ENCODE data around the gene NAXD. TPM values are rescaled to one million over a fixed set of nuclear protein-coding genes. Genes with fewer than 3 reads are reported as not detected.
"Not testable (repeated sequence)": the region's sequence is repeated elsewhere in the genome, so short reads cannot be mapped to it uniquely, and the experiment has no call there.

Gene NAXD
- total RNA-seq, 2 donors from 2014 or later, result 20.7 to 31.9 TPM

DNA sequence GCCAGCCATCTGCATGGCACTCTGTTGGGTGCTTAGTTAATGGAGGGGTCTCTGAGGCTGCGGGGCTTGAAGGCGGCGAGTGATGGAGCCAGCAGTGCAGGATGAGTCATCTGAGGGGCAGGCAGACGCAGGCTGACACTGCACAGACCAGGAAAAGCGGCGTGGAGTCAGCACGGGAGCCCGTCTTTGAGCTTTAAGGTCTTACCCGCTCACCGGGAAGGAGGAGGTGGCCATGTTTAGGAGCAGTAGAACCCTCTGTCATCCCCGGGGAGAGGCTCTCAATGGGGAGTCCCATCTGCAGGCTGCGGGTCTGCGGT, 13.1 kb downstream of the NAXD start:
- no peak overlapping the region for H3K27ac Mint-ChIP-seq
- DNase-seq (ENCODE audit: low spot score) (no peak), ATAC-seq (no peak)
- H3K36me3 Mint-ChIP-seq, result no peaks in the 10 kb centered on the region
- no peaks in the 10 kb centered on the region for H3K9me3 Mint-ChIP-seq
- peaks cover 31 to 32% of the 10 kb centered on the region in 2 donors for H3K4me1 Mint-ChIP-seq (ENCODE audit: low read depth in 2 of 2)
- H3K27me3 Mint-ChIP-seq, result no peaks in the 10 kb centered on the region
- no peak overlapping the region for H3K4me3 Mint-ChIP-seq

DNA sequence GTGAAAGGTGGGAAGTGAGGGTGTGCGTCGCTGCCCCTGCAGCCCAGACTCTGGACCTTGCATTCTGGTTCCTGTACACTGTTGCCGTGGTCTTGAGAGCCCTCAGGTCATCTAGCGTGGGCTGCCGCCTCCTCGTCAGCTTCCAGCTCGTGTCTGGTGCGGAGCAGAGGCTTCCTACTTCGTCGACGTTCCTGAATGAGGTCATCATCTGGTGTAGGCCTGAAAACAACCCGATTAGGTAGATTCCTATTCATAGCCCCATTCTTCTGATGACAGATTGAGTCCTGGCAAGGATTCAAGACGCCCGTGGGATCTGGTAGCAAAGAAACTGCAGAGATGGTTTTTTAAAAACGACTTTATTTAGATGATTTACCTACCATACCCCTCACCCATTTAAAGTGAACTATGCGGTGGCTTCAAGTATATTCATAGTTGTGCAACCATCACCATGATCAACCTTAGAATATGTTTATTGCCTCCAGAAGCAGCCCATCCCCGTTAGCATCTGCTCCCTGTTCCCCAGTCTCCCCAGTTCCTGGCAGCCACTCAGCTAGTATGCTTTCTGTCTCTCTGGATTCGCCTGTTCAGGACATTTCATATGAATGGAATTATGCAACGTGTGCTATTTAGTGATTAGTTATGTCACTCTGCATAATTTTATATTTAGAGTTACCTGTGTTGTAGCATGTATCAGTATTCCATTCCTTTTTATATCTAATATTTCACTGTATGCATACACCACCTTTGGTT, 13.8 kb downstream of the NAXD start:
- peak overlapping the region in 1 of 2 donors; percentile 31 for H3K27ac Mint-ChIP-seq
- H3K9me3 Mint-ChIP-seq, result no peaks in the 10 kb centered on the region
- DNase-seq (ENCODE audit: low spot score) (no peak), ATAC-seq (no peak)
- peaks cover 31 to 32% of the 10 kb centered on the region in 2 donors for H3K4me1 Mint-ChIP-seq (ENCODE audit: low read depth in 2 of 2)
- no peak overlapping the region for H3K4me3 Mint-ChIP-seq
- no peaks in the 10 kb centered on the region for H3K36me3 Mint-ChIP-seq
- no peaks in the 10 kb centered on the region for H3K27me3 Mint-ChIP-seq

GRCh38 chr13:110629735-110630134, 14.4 kb downstream of the NAXD start:
- ATAC-seq (no peak), DNase-seq (ENCODE audit: low spot score) (no peak)
- H3K27me3 Mint-ChIP-seq, result no peaks in the 10 kb centered on the region
- peak overlapping the region in 1 of 2 donors; percentile 31 for H3K27ac Mint-ChIP-seq
- peaks cover 31 to 32% of the 10 kb centered on the region in 2 donors for H3K4me1 Mint-ChIP-seq (ENCODE audit: low read depth in 2 of 2)
- no peaks in the 10 kb centered on the region for H3K36me3 Mint-ChIP-seq
- no peak overlapping the region for H3K4me3 Mint-ChIP-seq
- H3K9me3 Mint-ChIP-seq, result no peaks in the 10 kb centered on the region

- ATAC-seq (no peak), DNase-seq (ENCODE audit: low spot score) (no peak)
- Mint-ChIP-seq H3K9me3 (no peaks in the 10 kb centered on the region), H3K36me3 (no peaks in the 10 kb centered on the region), H3K27me3 (no peaks in the 10 kb centered on the region), H3K27ac (no peak overlapping the region), H3K4me1 (ENCODE audit: low read depth in 2 of 2) (peaks cover 29 to 30% of the 10 kb centered on the region in 2 donors), H3K4me3 (no peak overlapping the region)
These were observed 15.3 kb downstream of the NAXD start for GRCh38 chr13:110630566-110631119.

DNA sequence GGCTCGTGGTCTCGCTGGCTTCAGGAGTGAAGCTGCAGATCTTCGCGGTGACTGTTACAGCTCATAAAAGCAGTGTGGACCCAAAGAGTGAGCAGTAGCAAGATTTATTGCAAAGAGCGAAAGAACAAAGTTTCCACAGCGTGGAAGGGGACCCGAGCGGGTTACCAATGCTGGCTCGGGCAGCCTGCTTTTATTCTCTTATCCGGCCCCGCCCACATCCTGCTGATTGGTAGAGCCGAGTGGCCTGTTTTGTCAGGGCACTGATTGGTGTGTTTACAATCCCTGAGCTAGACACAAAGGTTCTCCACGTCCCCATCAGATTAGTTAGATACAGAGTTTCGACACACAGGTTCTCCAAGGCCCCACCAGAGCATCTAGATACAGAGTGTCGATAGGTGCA, 16.9 kb downstream of the NAXD start:
- not testable (repeated sequence) for H3K27me3 Mint-ChIP-seq; H3K9me3 Mint-ChIP-seq; DNase-seq (ENCODE audit: low spot score); H3K27ac Mint-ChIP-seq; H3K36me3 Mint-ChIP-seq; ATAC-seq; H3K4me3 Mint-ChIP-seq
- peaks cover 16 to 17% of the 10 kb centered on the region in 2 donors for H3K4me1 Mint-ChIP-seq (ENCODE audit: low read depth in 2 of 2)

DNA sequence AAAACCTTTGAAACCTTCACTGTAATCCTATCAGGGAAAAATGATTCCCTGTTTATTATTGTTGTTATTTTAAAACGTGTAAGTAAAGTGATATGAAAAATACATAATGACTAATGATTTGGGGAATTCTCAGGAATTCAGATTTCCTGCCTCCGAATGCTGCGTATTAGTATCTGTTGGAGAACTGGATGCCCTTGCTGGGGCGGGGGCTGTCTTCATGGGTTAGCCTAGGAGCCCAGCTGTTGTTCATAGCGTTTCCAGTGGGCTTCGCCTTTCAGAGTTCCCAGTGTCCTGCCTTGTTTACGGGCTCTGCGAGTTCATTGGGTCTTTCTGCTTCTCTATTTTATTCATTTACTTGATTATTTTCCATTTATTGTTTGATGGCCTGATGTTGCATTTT, 18.4 kb downstream of the NAXD start:
- H3K36me3 Mint-ChIP-seq, result no peaks in the 10 kb centered on the region
- ATAC-seq (no peak), DNase-seq (ENCODE audit: low spot score) (no peak)
- peaks cover 10 to 14% of the 10 kb centered on the region in 2 donors for H3K4me1 Mint-ChIP-seq (ENCODE audit: low read depth in 2 of 2)
- no peak overlapping the region for H3K4me3 Mint-ChIP-seq
- H3K27me3 Mint-ChIP-seq, result no peaks in the 10 kb centered on the region
- H3K27ac Mint-ChIP-seq, result no peak overlapping the region
- no peaks in the 10 kb centered on the region for H3K9me3 Mint-ChIP-seq

GRCh38 chr13:110634558-110634957, 19.2 kb downstream of the NAXD start:
- no peak for ATAC-seq
- Mint-ChIP-seq H3K4me1 (ENCODE audit: low read depth in 2 of 2) (peaks cover 8 to 10% of the 10 kb centered on the region in 2 donors), H3K9me3 (no peaks in the 10 kb centered on the region), H3K27me3 (no peaks in the 10 kb centered on the region), H3K4me3 (no peak overlapping the region), H3K36me3 (no peaks in the 10 kb centered on the region), H3K27ac (no peak overlapping the region)
- DNase-seq (ENCODE audit: low spot score), result no peak

DNA sequence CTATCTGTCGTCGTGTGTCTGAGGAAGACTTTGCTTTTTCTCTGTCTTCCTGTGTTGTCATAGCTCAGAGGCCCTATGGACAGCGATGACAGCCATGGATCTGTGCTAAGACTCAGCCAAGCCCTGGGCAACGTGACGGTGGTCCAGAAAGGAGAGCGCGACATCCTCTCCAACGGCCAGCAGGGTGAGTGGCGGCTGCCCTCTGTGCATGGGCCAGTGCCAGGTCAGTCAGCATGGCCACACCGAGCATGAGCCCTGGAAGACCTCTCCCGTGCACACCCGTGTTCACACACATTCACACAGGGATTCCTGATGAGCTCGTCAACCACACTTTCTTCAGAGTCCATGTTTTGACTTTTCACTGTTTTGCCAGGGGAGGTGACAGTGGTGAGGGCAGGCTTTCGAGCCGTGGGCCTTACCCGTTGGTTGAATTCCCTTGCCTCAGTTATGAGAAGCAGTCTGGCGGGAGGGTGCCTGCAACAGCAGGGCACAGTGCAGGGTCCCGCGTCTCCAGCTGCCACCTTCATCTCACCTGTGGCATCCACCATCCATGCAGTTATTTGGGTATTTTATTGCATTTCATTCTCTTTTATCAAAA, 20.2 kb downstream of the NAXD start:
- no peak for ATAC-seq
- Mint-ChIP-seq H3K27ac (no peak overlapping the region), H3K27me3 (no peaks in the 10 kb centered on the region), H3K36me3 (no peaks in the 10 kb centered on the region), H3K4me3 (no peak overlapping the region), H3K9me3 (no peaks in the 10 kb centered on the region), H3K4me1 (ENCODE audit: low read depth in 2 of 2) (peaks cover 3 to 4% of the 10 kb centered on the region in 2 donors)
- no peak for DNase-seq (ENCODE audit: low spot score)

DNA sequence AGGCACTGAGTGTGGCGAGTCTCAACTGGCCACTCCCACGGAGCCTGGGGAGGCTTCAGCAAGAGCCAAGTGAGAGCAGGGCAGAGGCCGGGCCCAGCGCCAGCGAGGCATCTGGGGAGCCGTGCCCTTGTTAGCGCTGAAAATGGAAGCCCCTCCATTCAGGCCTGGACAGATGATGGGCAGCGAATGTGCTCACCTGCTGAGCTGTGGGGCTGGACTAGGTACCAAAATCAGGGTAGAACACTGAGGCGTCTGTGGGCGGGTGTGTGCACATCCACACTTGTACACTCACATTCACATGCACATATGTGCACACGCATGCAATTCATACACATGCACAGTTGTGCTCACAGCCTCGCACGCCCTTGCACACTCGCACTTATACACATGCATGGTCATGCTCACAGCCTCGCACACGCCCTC, 20.7 kb downstream of the NAXD start:
- no peak for ATAC-seq
- no peaks in the 10 kb centered on the region for H3K9me3 Mint-ChIP-seq
- no peak overlapping the region for H3K27ac Mint-ChIP-seq
- H3K27me3 Mint-ChIP-seq, result no peaks in the 10 kb centered on the region
- H3K4me1 Mint-ChIP-seq (ENCODE audit: low read depth in 2 of 2), result peaks cover under 1 to 3% of the 10 kb centered on the region in 2 donors
- no peaks in the 10 kb centered on the region for H3K36me3 Mint-ChIP-seq
- DNase-seq (ENCODE audit: low spot score), result no peak
- H3K4me3 Mint-ChIP-seq, result no peak overlapping the region

DNA sequence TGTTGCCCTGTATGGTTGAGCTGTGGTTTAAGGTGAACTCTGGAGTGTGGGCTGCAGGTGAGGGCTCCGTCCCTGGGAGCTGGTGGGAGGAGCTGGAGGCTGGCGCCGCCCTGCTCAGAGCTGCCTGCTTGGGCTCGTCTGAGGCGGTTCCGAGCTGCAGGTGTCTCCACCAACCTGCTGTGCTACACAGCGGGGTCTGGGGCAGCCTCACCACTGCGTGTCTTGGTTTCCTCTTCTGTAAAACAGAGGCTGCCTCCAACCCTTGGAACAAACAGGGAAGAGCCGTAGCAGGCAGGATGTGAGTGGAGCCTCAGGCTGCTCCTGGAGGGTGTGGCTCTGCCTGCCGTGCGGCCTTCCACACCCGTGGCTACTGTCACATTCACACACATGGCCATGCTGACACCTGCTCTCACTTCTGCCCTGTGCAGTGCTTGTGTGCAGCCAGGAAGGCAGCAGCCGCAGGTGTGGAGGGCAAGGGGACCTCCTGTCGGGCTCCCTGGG, 21.4 kb downstream of the NAXD start:
- H3K36me3 Mint-ChIP-seq, result no peaks in the 10 kb centered on the region
- no peaks in the 10 kb centered on the region for H3K9me3 Mint-ChIP-seq
- no peak overlapping the region for H3K4me3 Mint-ChIP-seq
- ATAC-seq, result no peak
- H3K27ac Mint-ChIP-seq, result no peak overlapping the region
- H3K4me1 Mint-ChIP-seq (ENCODE audit: low read depth in 2 of 2), result peaks cover 0 to 3% of the 10 kb centered on the region in 2 donors
- H3K27me3 Mint-ChIP-seq, result no peaks in the 10 kb centered on the region
- no peak for DNase-seq (ENCODE audit: low spot score)

GRCh38 chr13:110637275-110637674, 21.9 kb downstream of the NAXD start:
- DNase-seq (ENCODE audit: low spot score) (no peak), ATAC-seq (no peak)
- Mint-ChIP-seq H3K9me3 (no peaks in the 10 kb centered on the region), H3K36me3 (no peaks in the 10 kb centered on the region), H3K27me3 (no peaks in the 10 kb centered on the region), H3K4me1 (ENCODE audit: low read depth in 2 of 2) (no peaks in the 10 kb centered on the region), H3K4me3 (no peak overlapping the region), H3K27ac (no peak overlapping the region)

DNA sequence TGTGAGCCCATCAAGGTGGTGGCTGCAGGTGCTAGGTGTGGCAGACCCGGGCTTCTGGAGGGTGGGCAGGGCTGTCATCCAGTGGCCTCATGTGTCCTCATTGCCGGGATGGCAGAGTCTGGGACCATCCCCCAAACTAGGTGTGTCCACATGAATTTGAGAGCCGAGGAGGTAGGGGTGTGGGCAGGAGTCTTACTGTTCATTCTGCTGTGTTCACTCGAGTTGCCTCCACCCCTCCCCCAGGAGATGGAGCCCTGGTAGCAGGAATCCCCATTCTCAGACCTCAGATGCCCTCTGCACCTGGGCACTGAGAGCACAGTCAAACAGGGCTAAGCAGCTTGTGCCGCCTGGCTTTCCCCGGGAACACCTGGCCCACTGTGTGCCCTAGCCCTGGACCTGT, 22.4 kb downstream of the NAXD start:
- H3K27me3 Mint-ChIP-seq, result no peaks in the 10 kb centered on the region
- no peak overlapping the region for H3K27ac Mint-ChIP-seq
- DNase-seq (ENCODE audit: low spot score) (no peak), ATAC-seq (no peak)
- no peak overlapping the region for H3K4me3 Mint-ChIP-seq
- H3K9me3 Mint-ChIP-seq, result no peaks in the 10 kb centered on the region
- H3K36me3 Mint-ChIP-seq, result no peaks in the 10 kb centered on the region
- no peaks in the 10 kb centered on the region for H3K4me1 Mint-ChIP-seq (ENCODE audit: low read depth in 2 of 2)

- Mint-ChIP-seq H3K4me3 (no peak overlapping the region), H3K36me3 (no peaks in the 10 kb centered on the region), H3K27me3 (no peaks in the 10 kb centered on the region), H3K27ac (no peak overlapping the region), H3K4me1 (ENCODE audit: low read depth in 2 of 2) (no peaks in the 10 kb centered on the region), H3K9me3 (no peaks in the 10 kb centered on the region)
- no peak for DNase-seq (ENCODE audit: low spot score)
- ATAC-seq, result no peak
These were observed 22.9 kb downstream of the NAXD start for GRCh38 chr13:110638257-110638656.

All from natural killer cell treated with Interleukin-12 subunit alpha and Interleukin-12 subunit beta and Interleukin-15 and Interleukin-18, amount 100 ng/mL, for 72 hours (primary cell).